Anterior cingulate cortex (tissue), 58 donors: ENCODE data around the gene NPBWR2.

Source experiments
- DNase-seq, 58 donors: peaks; one replicate each; lab custom pipeline; 2025; lab: John Stamatoyannopoulos, UW

Gene NPBWR2

DNA sequence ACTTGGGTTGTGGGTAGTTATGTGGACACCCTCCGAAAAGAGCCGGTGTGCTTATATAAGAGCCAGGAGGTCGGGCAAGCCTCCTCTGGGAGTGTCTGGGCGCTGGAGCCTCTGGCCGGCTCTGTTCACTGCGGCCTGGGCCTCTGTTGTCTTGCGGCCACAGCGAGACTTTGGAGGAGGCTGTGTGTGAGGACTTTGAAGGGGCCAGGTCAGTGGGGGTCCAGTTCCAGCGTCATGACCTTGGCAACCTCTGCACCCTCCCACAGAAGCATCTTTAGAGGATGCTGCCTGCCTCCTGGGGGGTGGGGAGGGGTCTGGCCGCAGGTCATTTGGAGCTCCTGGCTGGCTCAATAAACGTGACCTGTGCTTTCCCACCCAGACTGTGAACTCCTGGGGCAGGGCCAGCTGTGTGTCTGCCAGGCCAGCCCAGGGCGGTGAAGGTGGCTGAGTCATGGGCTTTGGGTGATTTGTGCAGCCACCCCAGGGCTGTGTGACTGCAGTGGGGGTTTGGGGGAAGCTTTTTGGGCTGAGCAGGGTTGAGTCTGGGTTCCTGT, 43.1 kb downstream of the NPBWR2 start:
- no peak for DNase-seq

GRCh38 chr20:64063389-64064144, 43.8 kb downstream of the NPBWR2 start:
- DNase-seq = peak in 19 of 58 donors; percentile 4 to 52 (median 30)

- peak; percentile 73 to 99 (median 95) for DNase-seq
Observed at GRCh38 chr20:64062596-64063388, 44.6 kb downstream of the NPBWR2 start, which contains the start of gene TCEA2. TSS of gene TCEA2 (plus strand) at chr20:64063198. CDS start at chr20:64063313, 115 bp downstream.

- DNase-seq = peak in 2 of 58 donors; percentile 48 to 49
Observed at GRCh38 chr20:64062276-64062595, 45.1 kb downstream of the NPBWR2 start.

- DNase-seq = peak in 3 of 58 donors; percentile 8 to 15 (median 9)
Observed at GRCh38 chr20:64058536-64058935, 48.8 kb downstream of the NPBWR2 start.

DNA sequence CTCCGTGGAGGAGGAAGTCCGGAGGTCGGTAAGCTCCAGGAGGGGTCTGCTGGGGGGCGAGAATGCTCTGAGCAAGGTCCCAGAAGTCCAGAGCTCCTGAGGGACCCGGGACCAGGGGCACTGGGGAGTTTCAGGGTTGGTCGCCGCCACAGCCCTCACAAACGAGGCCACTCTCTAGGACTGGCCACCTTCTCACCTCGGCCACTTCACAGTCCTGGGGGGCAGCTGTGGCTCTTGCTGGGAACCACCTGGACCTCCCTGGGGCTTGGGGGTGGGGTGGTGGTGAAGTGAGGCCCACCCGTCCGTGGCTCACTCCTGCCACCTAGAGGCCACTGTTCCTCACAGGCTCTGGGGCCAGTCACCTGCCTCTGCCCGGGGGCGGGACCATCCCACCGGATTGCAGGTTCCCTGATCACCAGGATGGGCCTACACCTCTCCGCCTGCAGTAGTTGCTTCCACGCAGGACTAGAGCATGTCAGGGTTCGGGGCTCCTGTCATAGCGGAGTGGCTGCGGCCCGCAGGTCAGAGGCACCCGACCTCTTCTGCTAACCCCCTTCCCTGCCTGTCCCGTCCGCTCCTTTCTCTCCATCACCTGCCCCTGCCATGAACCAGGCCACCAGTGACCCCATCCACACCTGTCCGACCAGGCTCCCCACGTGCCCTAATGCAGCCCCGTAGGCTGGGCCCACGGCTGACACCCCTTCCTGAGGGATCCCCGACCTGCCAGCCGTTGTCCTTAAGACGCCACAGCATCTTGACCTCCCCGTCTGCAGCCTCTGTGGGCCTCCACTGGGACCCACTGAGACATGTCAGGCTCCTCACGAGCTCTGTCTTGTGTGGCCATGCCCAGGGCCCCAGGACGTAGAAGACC, 49.5 kb downstream of the NPBWR2 start:
- DNase-seq = peak in 30 of 58 donors; percentile 8 to 66 (median 26)

GRCh38 chr20:64056889-64057627, 50.3 kb downstream of the NPBWR2 start:
- no peak for DNase-seq

DNA sequence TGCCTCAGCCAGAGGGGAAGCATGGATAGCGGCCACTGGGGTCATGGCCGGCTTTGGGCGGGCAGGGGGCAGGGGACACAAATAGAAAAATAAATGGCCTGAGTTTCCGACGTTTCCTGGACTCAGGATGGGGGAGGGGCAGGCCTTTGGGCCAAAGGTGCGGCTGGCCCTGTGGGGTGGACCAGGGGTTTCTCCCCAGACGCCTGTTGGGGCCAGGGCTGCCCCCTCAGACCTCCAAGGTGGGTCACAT, 50.8 kb downstream of the NPBWR2 start:
- DNase-seq = no peak

DNA sequence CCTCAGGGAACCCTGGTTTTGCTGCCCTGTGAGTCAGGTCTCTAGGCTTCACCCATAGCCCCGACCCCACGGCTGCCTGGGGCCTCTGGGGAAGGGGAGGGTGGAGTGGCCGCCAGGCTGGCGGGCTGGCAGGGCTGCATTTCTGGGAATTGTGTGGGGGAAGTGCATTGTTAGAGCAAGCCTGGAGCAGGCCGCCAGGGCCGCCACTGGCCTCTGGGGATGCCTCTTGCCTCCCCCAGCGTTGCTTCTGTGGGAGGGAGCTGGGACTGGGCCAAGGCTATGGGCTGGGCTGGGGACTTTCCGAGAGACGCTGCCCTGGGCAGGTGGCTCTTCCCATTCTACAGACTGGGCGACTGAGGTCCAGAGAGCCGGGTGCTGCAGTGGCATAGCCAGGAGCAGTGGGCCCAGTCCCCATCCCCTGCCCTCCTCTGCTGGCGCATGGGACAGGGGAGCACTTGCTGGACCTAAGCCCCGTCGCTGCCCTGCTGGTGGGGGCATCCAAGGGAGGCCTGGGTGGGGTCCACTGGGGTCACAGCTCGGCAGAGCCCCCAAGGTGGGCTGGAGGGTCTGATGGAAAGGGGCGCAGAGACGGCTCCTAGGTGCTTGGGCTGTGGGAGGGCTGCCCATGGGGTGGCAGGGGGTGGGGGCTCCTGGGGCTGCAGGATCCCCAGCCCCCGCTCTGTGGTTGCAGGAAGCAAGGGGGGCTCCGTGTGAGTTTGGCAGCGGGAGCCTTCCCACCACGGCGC, 51.3 kb downstream of the NPBWR2 start:
- DNase-seq = no peak

DNA sequence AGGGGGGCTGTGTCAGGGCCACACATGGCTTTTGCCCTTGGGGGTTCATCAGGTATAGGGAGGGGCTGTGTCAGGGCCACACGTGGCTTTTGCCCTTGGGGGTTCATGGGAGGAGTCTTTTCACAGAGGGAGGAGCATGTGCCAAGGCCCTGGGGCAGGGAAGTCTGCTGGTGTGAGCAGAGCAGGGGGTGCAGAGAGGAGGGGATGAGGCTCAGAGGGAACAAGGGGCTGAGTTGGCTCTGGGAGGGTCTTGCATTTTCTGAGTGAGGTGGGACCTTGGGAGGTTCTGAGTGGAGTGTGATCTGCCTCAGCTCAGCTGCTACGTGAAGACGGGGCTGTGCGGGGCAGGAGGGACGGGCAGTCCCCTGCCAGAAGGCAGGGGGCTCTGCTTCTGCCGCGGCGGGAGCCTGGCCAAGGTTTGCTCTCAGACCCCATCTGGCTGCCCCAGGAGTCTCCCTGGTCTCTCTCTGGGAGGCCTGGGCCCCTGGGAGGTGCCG, 51.9 kb downstream of the NPBWR2 start:
- DNase-seq = no peak

GRCh38 chr20:64053841-64054661, 53.3 kb downstream of the NPBWR2 start:
- no peak for DNase-seq
